WTC11 (cell line): ENCODE data around the gene CRELD2. TPM values are rescaled to one million over a fixed set of nuclear protein-coding genes. Genes with fewer than 3 reads are reported as not detected.
A peak's percentile ranks its signal among the peaks of the same experiment; 100 is the strongest.

Experiments
- ATAC-seq: fragments of 200-7000 bp; cut with Tn5 transposase; 2 replicates; pipeline ENCODE4 v1.10.0; 2021; ENCODE audit warnings: mild to moderate bottlenecking, moderate library complexity
- CTCF ChIA-PET: fragments of 300-600 bp; sonication (Branson Sonifier 250); formaldehyde crosslinking; loops from one replicate; lab custom pipeline; 2021; ENCODE audit warnings: antibody characterized with exemption; lab: Charles Lee
- POLR2A ChIA-PET: fragments of 350-600 bp; sonication (Branson Sonifier 250); formaldehyde crosslinking; loops from one replicate; lab custom pipeline; 2021; ENCODE audit warnings: antibody characterized with exemption; lab: Charles Lee
- DNase-seq: peaks from one replicate; pipeline ENCODE4 v3.0.0; 2021; ENCODE audit warnings: low spot score
- H3K27ac Mint-ChIP-seq: 2 replicates; pipeline ENCODE4 v1.8.0; 2021; ENCODE audit warnings: mixed read lengths
- H3K27me3 Mint-ChIP-seq: 2 replicates; pipeline ENCODE4 v1.8.0; 2021; ENCODE audit warnings: low read depth, mild to moderate bottlenecking, moderate library complexity, mixed read lengths
- H3K36me3 Mint-ChIP-seq: 2 replicates; pipeline ENCODE4 v1.8.0; 2021; ENCODE audit warnings: mixed read lengths
- H3K4me1 Mint-ChIP-seq: 2 replicates; pipeline ENCODE4 v1.8.0; 2022; ENCODE audit warnings: mixed read lengths
- H3K4me3 Mint-ChIP-seq: 2 replicates; pipeline ENCODE4 v1.8.0; 2021; ENCODE audit warnings: mild to moderate bottlenecking, moderate library complexity, mixed read lengths
- H3K9me3 Mint-ChIP-seq: 2 replicates; pipeline ENCODE4 v1.8.0; 2021; ENCODE audit warnings: mixed read lengths
- ESRRA ChIP-seq: sonication (generic); formaldehyde crosslinking; IDR thresholded peaks from 2 replicates; pipeline ENCODE4 v1.8.1; 2022; ENCODE audit warnings: mild to moderate bottlenecking, missing genetic modification reagents, borderline replicate concordance
- ETV6 ChIP-seq: sonication (generic); formaldehyde crosslinking; IDR thresholded peaks from 2 replicates; pipeline ENCODE4 v1.8.1; 2022; ENCODE audit warnings: mild to moderate bottlenecking, missing genetic modification reagents
- FOXJ3 ChIP-seq: sonication (generic); formaldehyde crosslinking; IDR thresholded peaks from 2 replicates; pipeline ENCODE4 v1.9.0; 2021; ENCODE audit warnings: missing genetic modification reagents, mild to moderate bottlenecking, borderline replicate concordance
- NFYB ChIP-seq: sonication (generic); formaldehyde crosslinking; conservative IDR thresholded peaks from 2 replicates; pipeline ENCODE4 v1.8.0; 2022; ENCODE audit warnings: low read depth, missing genetic modification reagents
- NR2C2 ChIP-seq: sonication (generic); formaldehyde crosslinking; IDR thresholded peaks from 2 replicates; pipeline ENCODE4 v1.8.0; 2022; ENCODE audit warnings: mild to moderate bottlenecking, missing genetic modification reagents
- OVOL2 ChIP-seq: fragments of 250-450 bp; sonication (Bioruptor Pico); IDR thresholded peaks from 2 replicates; pipeline ENCODE4 v1.9.0; 2021; ENCODE audit warnings: mild to moderate bottlenecking, borderline replicate concordance
- TEAD4 ChIP-seq: sonication (generic); formaldehyde crosslinking; IDR thresholded peaks from 2 replicates; pipeline ENCODE4 v1.8.0; 2022; ENCODE audit warnings: mild to moderate bottlenecking, missing genetic modification reagents
- ZNF121 ChIP-seq: sonication (generic); formaldehyde crosslinking; IDR thresholded peaks from 2 replicates; pipeline ENCODE4 v1.8.0; 2023; ENCODE audit warnings: missing genetic modification reagents
- ZNF138 ChIP-seq: sonication (generic); formaldehyde crosslinking; conservative IDR thresholded peaks from 2 replicates; pipeline ENCODE4 v1.8.1; 2022; ENCODE audit warnings: mild to moderate bottlenecking, moderate library complexity, missing genetic modification reagents
- ZNF396 ChIP-seq: fragments of 250-450 bp; sonication (Bioruptor Pico); IDR thresholded peaks from 2 replicates; pipeline ENCODE4 v1.8.0; 2021; ENCODE audit warnings: mild to moderate bottlenecking, moderate library complexity, borderline replicate concordance
- ZNF671 ChIP-seq: fragments of 250-450 bp; sonication (Bioruptor Pico); IDR thresholded peaks from 2 replicates; pipeline ENCODE4 v1.8.0; 2021; ENCODE audit warnings: mild to moderate bottlenecking
- total RNA-seq: library from RNA; stranded (reverse); gene quantifications from 3 replicates; pipeline ENCODE4 v1.2.3, GENCODE V29; 2021
- TF ChIP-seq, protein P1 (sequence below): fragments of 250-450 bp; sonication (Bioruptor Pico); IDR thresholded peaks from 2 replicates; pipeline ENCODE4 v1.8.0; 2021; ENCODE audit warnings: mild to moderate bottlenecking
- TF ChIP-seq, protein P2 (sequence below): fragments of 250-450 bp; sonication (Bioruptor Pico); IDR thresholded peaks from 2 replicates; pipeline ENCODE4 v1.9.0; 2021; ENCODE audit warnings: moderate library complexity, mild to moderate bottlenecking, inconsistent platforms, borderline replicate concordance
- TF ChIP-seq, protein P3 (sequence below): sonication (generic); formaldehyde crosslinking; IDR thresholded peaks from 2 replicates; pipeline ENCODE4 v1.8.0; 2023; ENCODE audit warnings: missing genetic modification reagents
- TF ChIP-seq, protein P4 (sequence below): sonication (generic); formaldehyde crosslinking; IDR thresholded peaks from 2 replicates; pipeline ENCODE4 v1.8.1; 2022; ENCODE audit warnings: mild to moderate bottlenecking, missing genetic modification reagents, moderate library complexity, borderline replicate concordance
- TF ChIP-seq, protein P5 (sequence below): fragments of 250-450 bp; sonication (Bioruptor Pico); IDR thresholded peaks from 2 replicates; pipeline ENCODE4 v1.9.0; 2021; ENCODE audit warnings: mild to moderate bottlenecking, borderline replicate concordance
- TF ChIP-seq, protein P6 (sequence below): sonication (generic); formaldehyde crosslinking; IDR thresholded peaks from 2 replicates; pipeline ENCODE4 v1.8.1; 2023; ENCODE audit warnings: mild to moderate bottlenecking, moderate library complexity, missing genetic modification reagents

Gene CRELD2
- total RNA-seq, 1 experiment from 2014 or later = 42.8 TPM

DNA sequence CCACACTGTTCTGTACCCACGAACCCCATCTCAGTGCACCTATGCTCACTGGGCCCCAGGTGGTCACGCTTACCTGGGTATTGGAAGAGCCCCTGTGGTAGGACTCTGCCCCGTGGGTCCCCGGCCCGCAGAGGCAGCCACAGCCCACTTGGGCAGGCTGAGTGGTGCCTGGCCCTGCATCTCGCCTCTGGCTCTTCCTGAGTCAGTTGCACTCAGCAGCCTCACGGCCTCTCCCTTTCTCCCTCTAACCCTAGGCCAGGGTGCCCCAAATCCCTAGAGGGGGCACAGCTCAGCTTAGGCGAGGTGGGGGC is 9.7 kb downstream of the CRELD2 start:
- H3K4me1 Mint-ChIP-seq = peaks cover 12% of the 10 kb centered on the region
- H3K27me3 Mint-ChIP-seq = peaks cover 12% of the 10 kb centered on the region
- no peak overlapping the region for H3K4me3 Mint-ChIP-seq
- ChIA-PET CTCF (interaction anchor here (0.9 kb wide), 1 partner anchor 55 kb away, joined by 3 read pairs; no protein-coding TSS in a partner anchor), POLR2A (no interaction called here)
- no peak overlapping the region for H3K27ac Mint-ChIP-seq
- peaks cover 6% of the 10 kb centered on the region; the same call in 1 of the 2 replicates for H3K36me3 Mint-ChIP-seq
- H3K9me3 Mint-ChIP-seq = no peaks in the 10 kb centered on the region
- DNase-seq (no peak), ATAC-seq (no peak)
- TF ChIP-seq FOXJ3 (no peak), ETV6 (CRISPR knock-in tag) (no peak), NFYB (CRISPR knock-in tag) (no peak), ZNF396 (CRISPR knock-in tag) (no peak), ESRRA (CRISPR knock-in tag) (no peak), OVOL2 (CRISPR knock-in tag) (no peak), ZNF671 (CRISPR knock-in tag) (no peak)
- TF ChIP-seq, protein P1, sequence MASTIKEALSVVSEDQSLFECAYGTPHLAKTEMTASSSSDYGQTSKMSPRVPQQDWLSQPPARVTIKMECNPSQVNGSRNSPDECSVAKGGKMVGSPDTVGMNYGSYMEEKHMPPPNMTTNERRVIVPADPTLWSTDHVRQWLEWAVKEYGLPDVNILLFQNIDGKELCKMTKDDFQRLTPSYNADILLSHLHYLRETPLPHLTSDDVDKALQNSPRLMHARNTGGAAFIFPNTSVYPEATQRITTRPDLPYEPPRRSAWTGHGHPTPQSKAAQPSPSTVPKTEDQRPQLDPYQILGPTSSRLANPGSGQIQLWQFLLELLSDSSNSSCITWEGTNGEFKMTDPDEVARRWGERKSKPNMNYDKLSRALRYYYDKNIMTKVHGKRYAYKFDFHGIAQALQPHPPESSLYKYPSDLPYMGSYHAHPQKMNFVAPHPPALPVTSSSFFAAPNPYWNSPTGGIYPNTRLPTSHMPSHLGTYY (CRISPR knock-in tag) = no peak
- TF ChIP-seq, protein P2, sequence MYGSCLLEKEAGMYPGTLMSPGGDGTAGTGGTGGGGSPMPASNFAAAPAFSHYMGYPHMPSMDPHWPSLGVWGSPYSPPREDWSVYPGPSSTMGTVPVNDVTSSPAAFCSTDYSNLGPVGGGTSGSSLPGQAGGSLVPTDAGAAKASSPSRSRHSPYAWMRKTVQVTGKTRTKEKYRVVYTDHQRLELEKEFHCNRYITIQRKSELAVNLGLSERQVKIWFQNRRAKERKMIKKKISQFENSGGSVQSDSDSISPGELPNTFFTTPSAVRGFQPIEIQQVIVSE (CRISPR knock-in tag) = no peak
- TF ChIP-seq, protein P3, sequence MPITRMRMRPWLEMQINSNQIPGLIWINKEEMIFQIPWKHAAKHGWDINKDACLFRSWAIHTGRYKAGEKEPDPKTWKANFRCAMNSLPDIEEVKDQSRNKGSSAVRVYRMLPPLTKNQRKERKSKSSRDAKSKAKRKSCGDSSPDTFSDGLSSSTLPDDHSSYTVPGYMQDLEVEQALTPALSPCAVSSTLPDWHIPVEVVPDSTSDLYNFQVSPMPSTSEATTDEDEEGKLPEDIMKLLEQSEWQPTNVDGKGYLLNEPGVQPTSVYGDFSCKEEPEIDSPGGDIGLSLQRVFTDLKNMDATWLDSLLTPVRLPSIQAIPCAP (CRISPR knock-in tag) = no peak

DNA sequence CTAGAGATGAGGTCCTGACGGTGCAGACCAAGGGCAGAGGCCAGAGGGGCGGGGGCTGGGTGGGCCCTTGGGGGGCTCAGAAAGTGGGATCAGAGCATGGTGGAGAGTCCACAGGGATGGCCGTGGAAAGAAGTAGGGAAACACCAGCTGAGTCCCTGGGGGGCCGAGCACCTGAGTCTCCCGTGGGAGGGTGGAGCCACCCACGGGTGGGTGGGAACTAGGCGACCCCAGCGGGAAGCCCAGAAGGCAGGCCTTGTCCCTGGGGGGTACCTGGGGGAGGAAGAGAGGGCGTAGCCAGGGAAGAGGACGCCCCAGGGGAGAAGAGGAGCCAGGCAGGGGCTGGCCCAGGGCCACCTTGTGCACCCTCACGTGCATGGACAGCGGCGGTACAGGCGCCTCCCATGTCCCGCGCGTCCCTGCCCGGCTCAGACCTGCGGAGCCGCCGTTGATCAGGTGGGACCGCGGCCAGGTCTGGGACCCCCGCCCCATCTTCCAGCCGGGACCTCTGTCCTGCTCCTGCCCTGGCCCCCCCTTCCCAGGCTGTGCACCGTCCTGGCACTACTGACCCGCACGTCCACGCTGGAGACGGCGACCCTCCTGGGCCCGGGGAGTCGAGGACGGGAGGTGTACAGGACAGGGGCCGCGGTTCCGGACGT is 10.2 kb downstream of the CRELD2 start:
- ATAC-seq (no peak), DNase-seq (no peak)
- ChIA-PET POLR2A (no interaction called here), CTCF (no interaction called here)
- H3K27me3 Mint-ChIP-seq = peaks cover 12% of the 10 kb centered on the region
- TF ChIP-seq OVOL2 (CRISPR knock-in tag) (no peak), TEAD4 (CRISPR knock-in tag) (no peak), NR2C2 (CRISPR knock-in tag) (no peak), ZNF121 (CRISPR knock-in tag) (no peak), ZNF138 (CRISPR knock-in tag) (no peak)
- TF ChIP-seq, protein P4, sequence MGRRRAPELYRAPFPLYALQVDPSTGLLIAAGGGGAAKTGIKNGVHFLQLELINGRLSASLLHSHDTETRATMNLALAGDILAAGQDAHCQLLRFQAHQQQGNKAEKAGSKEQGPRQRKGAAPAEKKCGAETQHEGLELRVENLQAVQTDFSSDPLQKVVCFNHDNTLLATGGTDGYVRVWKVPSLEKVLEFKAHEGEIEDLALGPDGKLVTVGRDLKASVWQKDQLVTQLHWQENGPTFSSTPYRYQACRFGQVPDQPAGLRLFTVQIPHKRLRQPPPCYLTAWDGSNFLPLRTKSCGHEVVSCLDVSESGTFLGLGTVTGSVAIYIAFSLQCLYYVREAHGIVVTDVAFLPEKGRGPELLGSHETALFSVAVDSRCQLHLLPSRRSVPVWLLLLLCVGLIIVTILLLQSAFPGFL (CRISPR knock-in tag) = no peak
- TF ChIP-seq, protein P5, sequence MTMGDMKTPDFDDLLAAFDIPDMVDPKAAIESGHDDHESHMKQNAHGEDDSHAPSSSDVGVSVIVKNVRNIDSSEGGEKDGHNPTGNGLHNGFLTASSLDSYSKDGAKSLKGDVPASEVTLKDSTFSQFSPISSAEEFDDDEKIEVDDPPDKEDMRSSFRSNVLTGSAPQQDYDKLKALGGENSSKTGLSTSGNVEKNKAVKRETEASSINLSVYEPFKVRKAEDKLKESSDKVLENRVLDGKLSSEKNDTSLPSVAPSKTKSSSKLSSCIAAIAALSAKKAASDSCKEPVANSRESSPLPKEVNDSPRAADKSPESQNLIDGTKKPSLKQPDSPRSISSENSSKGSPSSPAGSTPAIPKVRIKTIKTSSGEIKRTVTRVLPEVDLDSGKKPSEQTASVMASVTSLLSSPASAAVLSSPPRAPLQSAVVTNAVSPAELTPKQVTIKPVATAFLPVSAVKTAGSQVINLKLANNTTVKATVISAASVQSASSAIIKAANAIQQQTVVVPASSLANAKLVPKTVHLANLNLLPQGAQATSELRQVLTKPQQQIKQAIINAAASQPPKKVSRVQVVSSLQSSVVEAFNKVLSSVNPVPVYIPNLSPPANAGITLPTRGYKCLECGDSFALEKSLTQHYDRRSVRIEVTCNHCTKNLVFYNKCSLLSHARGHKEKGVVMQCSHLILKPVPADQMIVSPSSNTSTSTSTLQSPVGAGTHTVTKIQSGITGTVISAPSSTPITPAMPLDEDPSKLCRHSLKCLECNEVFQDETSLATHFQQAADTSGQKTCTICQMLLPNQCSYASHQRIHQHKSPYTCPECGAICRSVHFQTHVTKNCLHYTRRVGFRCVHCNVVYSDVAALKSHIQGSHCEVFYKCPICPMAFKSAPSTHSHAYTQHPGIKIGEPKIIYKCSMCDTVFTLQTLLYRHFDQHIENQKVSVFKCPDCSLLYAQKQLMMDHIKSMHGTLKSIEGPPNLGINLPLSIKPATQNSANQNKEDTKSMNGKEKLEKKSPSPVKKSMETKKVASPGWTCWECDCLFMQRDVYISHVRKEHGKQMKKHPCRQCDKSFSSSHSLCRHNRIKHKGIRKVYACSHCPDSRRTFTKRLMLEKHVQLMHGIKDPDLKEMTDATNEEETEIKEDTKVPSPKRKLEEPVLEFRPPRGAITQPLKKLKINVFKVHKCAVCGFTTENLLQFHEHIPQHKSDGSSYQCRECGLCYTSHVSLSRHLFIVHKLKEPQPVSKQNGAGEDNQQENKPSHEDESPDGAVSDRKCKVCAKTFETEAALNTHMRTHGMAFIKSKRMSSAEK (CRISPR knock-in tag) = no peak
- TF ChIP-seq, protein P6, sequence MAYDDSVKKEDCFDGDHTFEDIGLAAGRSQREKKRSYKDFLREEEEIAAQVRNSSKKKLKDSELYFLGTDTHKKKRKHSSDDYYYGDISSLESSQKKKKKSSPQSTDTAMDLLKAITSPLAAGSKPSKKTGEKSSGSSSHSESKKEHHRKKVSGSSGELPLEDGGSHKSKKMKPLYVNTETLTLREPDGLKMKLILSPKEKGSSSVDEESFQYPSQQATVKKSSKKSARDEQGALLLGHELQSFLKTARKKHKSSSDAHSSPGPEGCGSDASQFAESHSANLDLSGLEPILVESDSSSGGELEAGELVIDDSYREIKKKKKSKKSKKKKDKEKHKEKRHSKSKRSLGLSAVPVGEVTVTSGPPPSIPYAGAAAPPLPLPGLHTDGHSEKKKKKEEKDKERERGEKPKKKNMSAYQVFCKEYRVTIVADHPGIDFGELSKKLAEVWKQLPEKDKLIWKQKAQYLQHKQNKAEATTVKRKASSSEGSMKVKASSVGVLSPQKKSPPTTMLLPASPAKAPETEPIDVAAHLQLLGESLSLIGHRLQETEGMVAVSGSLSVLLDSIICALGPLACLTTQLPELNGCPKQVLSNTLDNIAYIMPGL (CRISPR knock-in tag) = no peak
- H3K9me3 Mint-ChIP-seq = no peaks in the 10 kb centered on the region
- H3K4me3 Mint-ChIP-seq = peak overlapping the region; percentile 20; the same call in 1 of the 2 replicates
- peaks cover 6% of the 10 kb centered on the region; the same call in 1 of the 2 replicates for H3K36me3 Mint-ChIP-seq
- peaks cover 12% of the 10 kb centered on the region for H3K4me1 Mint-ChIP-seq
- H3K27ac Mint-ChIP-seq = no peak overlapping the region
